Ramos (cell line): ENCODE measurements around the gene FRY.
"Not testable (repeated sequence)": the region's sequence is repeated elsewhere in the genome, so short reads cannot be mapped to it uniquely, and the experiment has no call there.

ENCODE experiments used
- in situ Hi-C: fragments of 300-500 bp; cut with MboI; formaldehyde crosslinking; loops from one replicate; pipeline ENCODE4 v1.14.3; 2022; ENCODE audit warnings: low sequenced_read_pairs; ENCODE audit not compliant: unreplicated experiment

The FRY gene

GRCh38 chr13:32031025-32031814, at the start of gene FRY:
Gene FRY, plus strand, starts transcription at chr13:32031774. Its CDS starts 22 bp downstream, at chr13:32031796.
- in situ Hi-C loops: no loop called here

GRCh38 chr13:31982124-31982523, 49.5 kb upstream of the FRY start:
- in situ Hi-C loops: no loop called here

- in situ Hi-C loops: no loop called here
Observed at GRCh38 chr13:31982540-31982939, 49.0 kb upstream of the FRY start.

GRCh38 chr13:31983696-31984095, 47.9 kb upstream of the FRY start:
- in situ Hi-C loops: not testable (repeated sequence)

GRCh38 chr13:31984388-31984787, 47.2 kb upstream of the FRY start:
- in situ Hi-C loops: not testable (repeated sequence)

GRCh38 chr13:31986676-31987470, 44.7 kb upstream of the FRY start:
- in situ Hi-C loops: no loop called here

- in situ Hi-C loops: no loop called here
Observed at GRCh38 chr13:31987535-31988170, 43.9 kb upstream of the FRY start.

- in situ Hi-C loops: not testable (repeated sequence)
Observed at GRCh38 chr13:31994367-31994766, 37.2 kb upstream of the FRY start.

- in situ Hi-C loops: no loop called here
Observed at GRCh38 chr13:31996601-31997000, 35.0 kb upstream of the FRY start.

- in situ Hi-C loops: no loop called here
Observed at GRCh38 chr13:31997641-31998040, 33.9 kb upstream of the FRY start.

GRCh38 chr13:31998131-31998530, 33.4 kb upstream of the FRY start:
- in situ Hi-C loops: no loop called here

- in situ Hi-C loops: not testable (repeated sequence)
Observed at GRCh38 chr13:32000754-32001153, 30.8 kb upstream of the FRY start.

GRCh38 chr13:32001154-32001768, 30.3 kb upstream of the FRY start:
- in situ Hi-C loops: no loop called here

- in situ Hi-C loops: no loop called here
Observed at GRCh38 chr13:32001769-32002168, 29.8 kb upstream of the FRY start.

GRCh38 chr13:32002873-32003272, 28.7 kb upstream of the FRY start:
- in situ Hi-C loops: no loop called here

GRCh38 chr13:32007494-32007893, 24.1 kb upstream of the FRY start:
- in situ Hi-C loops: no loop called here

- in situ Hi-C loops: no loop called here
Observed at GRCh38 chr13:32008518-32009175, 22.9 kb upstream of the FRY start.

- in situ Hi-C loops: no loop called here
Observed at GRCh38 chr13:32009362-32009761, 22.2 kb upstream of the FRY start.

GRCh38 chr13:32010136-32010535, 21.4 kb upstream of the FRY start:
- in situ Hi-C loops: no loop called here

GRCh38 chr13:32011971-32012370, 19.6 kb upstream of the FRY start:
- in situ Hi-C loops: no loop called here
